RCC 7860 (cell line): ENCODE results near the gene ASXL3.

ENCODE experiments used
- DNase-seq: peaks from one replicate; pipeline ENCODE4 v3.0.0-alpha.2; 2015; ENCODE audit warnings: low spot score
- FAIRE-seq: peaks from 2 replicates; lab custom pipeline; 2012; peaks lifted over from hg19 to GRCh38; lab: Jason Lieb, UNC

Gene ASXL3

DNA sequence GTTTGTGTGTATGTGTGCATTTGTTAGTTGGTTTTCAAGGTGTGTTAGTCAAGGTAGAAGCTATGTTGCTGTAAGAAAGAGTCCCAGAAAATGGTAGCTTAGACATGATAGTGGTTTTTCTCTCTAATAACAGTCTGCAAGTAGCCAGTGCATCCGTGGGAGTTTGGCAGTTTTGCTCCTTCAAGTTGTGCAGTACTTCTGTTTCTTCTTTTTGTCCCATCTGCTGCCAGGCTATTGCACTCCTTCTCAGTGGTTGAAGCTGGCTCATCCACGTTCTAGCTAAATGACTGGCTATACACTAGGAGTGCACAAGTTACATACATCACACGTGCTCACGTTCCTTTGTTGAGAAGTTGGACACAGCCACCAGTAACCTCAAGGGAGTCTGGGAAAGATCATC, 134.7 kb downstream of the ASXL3 start:
- DNase-seq = no peak
- FAIRE-seq = no peak

DNA sequence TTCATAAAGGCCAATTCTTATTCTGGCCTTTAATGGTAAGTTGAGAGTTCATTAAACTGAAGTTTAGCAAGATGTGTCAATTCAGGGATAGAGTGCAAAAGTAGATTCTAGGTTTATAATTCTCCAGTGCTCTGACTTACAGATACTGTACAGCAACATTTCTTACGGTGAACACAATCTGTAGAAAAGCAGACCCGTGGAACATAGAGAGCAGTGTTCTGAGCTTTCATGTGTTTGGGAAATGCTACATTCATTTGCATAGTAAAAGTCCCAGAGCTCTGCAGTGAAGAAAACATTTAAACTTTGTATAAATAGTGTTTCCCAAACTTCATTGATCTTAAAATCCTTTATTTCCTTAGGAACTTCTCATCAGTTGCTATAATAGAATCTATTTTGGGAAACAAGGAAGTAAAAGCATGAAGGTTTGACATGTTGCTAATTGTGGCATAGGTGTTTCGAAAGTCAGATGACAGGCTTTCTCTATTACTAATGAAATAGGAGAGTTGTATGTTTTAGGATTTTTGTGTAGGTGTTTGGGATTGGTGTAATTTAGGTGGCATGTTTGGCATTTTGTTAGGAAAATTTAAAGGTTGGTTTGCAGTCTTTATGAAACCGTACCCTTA, 138.2 kb downstream of the ASXL3 start:
- DNase-seq (no peak), FAIRE-seq (no peak)

DNA sequence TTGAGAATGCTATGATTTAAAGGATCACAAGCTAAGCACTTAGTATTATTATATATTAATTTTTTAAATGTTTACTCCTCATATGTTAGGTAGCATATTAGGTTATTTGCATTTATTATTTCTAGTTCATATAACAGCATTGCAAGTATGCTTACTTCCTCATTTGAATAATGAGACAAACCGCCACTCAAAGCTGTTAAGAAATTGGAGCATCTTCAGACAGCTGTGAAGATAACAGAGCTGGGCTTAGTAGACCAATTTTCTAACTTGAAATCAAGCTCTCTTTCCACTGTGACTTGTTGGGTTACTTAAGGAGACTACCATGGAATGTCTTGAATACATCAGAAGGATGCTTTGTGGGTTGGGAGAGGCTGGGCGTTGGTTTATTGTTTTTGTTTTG, 139.3 kb downstream of the ASXL3 start:
- FAIRE-seq = no peak
- no peak for DNase-seq

DNA sequence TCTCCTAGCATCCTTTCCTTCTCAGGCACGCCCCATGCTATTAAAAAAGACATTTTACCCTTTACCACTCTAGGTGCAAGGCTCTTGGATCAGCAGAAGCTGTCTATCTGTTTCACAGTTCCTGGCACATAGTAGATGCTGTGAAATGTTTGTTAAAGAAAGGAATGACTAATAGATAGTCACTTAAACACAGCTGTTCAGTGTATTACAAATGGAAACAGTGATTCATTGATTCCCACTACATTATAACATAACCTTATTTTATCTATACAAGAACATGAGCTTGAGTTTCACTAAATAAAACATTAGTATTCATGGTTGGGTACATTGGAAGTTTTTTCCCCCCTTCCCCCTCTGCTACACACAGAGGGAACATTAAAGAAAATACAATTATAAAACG, 142.1 kb downstream of the ASXL3 start:
- no peak for FAIRE-seq
- no peak for DNase-seq

DNA sequence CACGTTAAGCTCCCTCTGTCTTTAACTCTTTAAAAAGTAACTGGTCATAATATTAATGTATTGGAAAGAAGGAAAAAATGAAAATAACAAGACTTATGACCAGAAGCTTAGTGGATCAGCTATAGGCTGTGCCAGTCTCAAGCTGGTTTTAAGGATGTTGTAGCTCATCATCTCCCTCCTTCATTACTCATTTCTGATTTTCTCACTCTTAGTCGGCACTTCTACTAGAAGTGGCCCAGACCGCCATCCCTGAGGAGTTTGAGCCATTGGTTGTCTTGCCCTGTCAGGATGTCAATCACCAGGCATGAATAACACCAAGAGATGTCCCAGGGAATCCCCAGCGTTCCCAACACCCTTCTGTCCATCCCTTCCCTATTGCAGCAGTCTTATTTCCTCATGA, 151.5 kb downstream of the ASXL3 start:
- DNase-seq (no peak), FAIRE-seq (no peak)

DNA sequence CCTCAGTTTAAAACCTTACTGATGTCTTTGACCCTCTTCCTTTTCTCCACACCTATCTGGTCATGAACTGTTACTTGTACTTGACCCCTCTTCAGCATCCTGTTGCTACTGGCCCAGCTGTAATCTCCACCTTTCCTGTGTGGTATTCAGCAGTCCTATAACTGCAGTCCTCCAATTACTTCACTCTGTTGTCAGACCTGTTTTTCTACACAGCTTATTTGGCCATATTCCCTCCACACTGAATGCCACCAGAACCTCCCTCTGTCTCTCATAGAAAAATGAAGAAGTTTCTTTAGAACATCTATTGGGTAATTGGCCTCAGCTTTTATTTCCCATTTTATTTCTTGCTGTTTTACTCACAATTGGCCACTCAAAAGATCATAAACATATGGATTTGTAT, 155.4 kb downstream of the ASXL3 start:
- FAIRE-seq (no peak), DNase-seq (no peak)

DNA sequence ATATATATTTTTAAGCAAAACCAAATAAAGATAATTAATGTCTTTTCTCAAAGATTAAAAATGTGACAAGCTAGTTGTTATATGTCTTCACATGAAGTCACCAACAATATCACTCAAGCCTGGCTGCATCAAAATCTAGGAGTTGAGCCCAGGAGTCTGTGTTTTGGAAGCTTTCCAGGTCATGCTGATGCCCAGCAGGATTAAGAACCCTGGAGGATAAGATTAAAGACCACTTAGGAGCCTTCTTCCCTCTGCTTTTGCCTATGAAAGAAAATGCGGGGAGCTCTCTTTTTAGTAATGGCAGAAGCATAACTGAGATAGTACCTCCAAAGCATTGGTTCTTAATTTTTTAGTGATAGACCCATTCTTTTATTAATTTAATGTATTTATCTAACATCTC, 157.4 kb downstream of the ASXL3 start:
- FAIRE-seq = no peak
- DNase-seq = no peak

DNA sequence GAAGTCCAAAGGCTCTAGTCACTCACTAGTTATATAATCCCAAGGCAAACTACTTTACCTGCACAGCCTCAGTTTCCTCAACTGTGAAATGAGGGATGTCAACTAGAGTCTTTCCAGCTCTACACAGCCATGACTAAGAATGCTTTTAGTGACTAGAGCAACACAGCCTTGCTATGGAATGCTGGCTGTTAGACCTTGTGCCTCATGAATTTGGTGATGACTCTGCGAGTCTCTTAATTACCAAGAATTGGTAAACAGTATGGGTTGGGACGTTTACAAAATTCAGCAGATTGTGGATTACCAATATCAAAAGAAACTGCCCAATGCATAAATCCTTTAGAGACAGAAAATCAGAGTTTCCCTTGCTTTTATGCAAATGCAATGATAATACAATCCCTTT, 163.7 kb downstream of the ASXL3 start:
- DNase-seq (no peak), FAIRE-seq (no peak)

DNA sequence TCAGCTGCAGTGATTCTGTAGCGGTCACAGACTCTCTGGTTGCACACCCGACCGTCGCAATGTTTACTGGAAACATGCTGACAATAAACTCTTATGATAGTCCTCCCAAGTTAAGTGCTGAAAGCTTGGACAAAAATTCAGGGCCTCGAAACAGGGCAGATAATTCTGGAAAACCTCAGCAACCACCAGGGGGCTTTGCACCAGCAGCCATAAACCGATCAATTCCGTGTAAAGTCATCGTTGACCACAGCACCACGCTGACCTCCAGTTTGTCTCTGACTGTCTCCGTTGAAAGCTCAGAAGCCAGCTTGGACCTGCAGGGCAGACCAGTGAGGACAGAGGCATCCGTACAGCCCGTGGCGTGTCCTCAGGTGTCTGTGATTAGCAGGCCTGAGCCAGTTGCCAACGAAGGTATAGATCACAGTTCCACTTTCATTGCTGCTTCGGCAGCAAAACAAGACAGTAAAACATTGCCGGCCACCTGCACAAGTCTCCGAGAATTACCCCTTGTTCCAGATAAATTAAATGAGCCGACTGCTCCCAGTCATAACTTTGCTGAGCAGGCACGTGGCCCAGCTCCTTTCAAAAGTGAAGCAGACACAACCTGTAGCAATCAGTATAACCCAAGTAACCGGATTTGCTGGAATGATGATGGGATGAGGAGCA, 166.1 kb downstream of the ASXL3 start:
- DNase-seq (no peak), FAIRE-seq (no peak)

DNA sequence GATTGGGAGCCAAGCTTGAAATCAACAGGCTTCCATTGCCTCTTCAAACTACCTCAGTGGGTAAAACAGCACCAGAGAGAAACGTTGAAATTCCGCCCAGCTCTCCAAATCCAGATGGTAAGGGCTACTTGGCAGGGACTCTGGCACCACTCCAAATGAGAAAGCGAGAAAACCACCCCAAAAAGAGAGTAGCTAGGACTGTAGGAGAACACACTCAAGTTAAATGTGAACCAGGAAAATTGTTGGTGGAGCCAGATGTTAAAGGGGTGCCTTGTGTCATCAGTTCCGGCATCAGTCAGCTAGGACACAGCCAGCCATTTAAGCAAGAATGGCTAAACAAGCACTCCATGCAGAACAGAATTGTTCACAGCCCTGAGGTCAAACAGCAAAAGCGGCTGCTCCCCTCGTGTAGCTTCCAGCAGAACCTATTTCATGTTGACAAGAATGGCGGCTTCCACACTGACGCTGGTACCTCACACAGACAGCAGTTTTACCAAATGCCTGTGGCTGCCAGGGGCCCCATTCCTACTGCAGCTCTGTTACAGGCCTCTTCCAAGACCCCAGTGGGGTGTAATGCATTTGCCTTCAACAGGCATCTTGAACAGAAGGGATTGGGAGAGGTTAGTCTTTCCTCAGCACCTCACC, 167.3 kb downstream of the ASXL3 start:
- DNase-seq (no peak), FAIRE-seq (no peak)

DNA sequence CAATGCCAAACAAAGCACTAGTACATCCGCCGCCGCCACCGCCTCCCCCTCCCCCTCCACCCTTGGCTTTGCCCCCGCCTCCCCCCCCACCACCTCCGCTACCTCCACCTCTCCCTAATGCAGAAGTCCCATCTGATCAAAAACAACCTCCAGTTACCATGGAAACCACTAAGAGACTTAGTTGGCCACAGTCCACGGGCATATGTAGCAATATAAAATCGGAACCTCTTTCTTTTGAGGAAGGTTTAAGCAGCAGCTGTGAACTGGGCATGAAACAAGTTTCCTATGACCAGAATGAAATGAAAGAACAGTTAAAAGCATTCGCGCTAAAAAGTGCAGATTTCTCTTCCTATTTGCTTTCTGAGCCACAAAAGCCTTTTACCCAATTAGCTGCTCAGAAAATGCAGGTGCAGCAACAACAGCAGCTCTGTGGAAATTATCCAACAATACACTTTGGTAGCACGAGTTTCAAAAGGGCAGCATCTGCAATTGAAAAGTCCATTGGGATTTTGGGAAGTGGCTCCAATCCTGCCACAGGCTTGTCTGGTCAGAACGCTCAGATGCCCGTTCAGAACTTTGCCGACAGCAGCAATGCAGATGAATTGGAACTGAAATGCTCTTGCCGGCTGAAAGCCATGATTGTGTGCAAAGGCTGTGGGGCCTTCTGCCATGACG, 168.0 kb downstream of the ASXL3 start:
- DNase-seq (no peak), FAIRE-seq (no peak)

DNA sequence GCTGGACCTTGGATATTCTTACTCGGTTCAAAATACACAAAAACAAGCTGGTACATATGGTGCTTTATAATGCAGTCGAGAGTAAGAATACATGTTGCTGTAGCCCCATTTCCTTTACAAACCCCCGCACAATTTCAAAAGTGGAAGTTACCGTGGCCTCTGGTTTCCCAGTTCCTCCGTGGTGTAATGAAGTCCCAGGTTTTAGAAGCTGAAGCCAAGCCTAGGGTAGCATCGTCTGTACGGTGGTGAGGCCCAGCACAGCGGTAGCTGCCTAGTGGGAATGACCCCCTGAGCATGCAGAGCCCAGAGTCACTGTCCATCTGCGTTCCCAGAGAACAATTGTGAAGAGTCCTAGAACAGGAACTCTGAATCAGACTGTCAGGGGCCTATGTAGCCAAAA, 171.8 kb downstream of the ASXL3 start:
- FAIRE-seq (no peak), DNase-seq (no peak)

DNA sequence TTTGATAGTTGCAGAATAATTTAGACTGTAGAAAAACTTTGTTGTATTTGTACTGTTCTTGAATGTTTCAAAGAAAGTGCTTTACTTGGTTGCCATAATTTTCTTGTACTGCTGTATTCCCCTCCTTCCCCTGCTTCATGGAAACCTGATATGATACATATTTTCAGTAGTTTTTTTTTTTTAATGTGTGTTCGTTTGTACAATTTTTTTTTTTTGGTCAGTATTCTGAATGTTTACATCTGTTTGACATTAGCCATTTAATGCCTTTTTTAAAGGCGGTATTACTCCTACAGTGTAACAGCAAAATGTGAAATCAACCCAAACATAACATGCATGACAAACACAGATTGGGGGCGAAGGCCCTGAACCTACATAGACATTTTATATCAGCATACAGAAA, 172.3 kb downstream of the ASXL3 start:
- FAIRE-seq (no peak), DNase-seq (no peak)

DNA sequence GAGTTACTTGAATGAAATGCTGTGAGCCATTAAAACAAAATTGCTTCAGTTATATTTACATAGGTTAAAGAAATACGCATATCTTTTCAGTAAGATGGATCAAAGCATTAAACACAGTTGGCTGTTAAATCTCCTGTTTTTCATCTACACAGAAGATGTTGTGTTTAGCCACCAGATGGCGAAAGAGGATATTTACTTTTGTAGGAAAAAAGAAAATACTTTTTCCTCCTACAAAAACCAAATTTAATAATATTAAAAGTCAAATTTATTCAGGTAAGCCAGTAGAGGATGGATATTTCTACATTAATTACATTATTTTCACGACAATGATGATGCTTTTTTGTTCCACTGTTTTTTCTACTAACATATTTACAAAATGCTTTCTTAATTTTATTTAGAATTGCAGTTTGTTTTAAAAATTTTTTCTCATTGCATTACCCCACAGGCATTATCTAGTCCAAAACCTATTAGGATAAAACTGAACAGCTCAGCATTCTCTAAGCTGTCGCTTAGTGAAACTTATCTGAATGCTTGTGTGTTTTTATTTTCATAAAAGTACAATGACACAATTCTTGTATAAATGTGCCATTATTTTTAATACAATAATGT, 173.7 kb downstream of the ASXL3 start:
- DNase-seq (no peak), FAIRE-seq (no peak)

DNA sequence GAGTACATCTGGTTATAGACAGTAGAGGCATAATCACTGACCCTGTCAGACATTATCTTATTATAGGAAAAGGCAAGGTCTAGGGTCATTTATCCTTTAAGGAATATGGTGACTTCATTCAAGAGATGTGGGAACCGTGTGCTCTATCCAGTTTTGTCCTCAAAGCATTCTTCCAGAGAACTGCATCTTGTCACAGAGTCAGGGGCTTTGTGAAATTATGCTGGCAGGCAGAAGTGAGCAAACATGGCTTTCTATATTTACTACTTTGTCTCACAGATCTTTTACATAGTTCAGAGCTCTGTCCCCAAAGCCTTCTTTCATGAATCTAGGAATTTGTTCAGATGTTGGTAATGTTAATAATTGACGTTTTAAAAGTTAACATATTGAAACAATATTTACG, 177.4 kb downstream of the ASXL3 start:
- DNase-seq (no peak), FAIRE-seq (no peak)

DNA sequence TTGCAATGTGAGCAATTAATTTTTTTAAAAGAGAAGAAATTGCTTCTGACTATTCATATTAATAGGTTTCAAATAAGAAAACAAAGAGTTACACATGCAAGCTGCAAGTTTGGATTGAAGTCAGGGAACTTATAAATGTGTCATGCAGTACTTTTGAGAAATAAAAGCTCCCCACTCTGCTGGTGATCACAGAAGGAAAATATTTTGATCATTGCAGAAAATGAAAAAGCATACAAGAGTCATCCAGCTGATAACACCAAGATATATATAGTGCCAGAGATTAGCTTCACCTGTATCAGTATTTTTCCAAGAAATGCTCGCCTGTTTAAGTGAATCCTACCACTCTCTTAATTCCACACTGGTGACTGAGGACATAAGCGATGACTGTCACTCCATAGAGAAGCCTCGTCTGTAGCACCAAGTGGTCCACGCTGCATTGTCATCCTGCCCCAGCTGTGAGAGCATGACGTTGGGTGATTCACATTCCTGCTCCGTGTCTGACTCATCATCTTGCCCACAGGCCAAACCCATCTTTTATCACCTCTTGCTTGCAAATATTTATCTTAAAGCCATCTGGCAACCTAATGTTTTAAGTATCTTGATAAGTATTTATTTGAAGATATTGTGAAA, 178.0 kb downstream of the ASXL3 start:
- FAIRE-seq = peak; percentile 26
- peak; percentile 62 for DNase-seq

DNA sequence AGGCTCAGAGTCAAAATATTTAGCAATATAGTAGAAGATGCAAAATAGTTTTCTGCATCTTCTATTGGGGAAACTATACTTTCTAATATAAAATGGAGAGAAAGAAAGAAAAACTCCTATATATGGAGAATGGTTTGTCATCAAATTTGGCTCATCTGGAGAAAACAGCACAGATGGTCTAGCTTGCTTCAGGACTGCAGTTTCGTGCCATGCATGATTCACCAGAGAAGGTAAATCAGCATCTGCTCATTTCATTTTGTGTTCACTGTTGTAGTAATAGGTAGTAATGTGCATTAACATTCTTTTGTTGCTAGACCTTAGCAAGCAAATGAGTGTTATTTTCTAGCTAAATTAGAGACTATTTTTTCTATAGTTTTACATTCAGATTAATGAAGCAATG, 179.0 kb downstream of the ASXL3 start:
- DNase-seq (no peak), FAIRE-seq (no peak)

DNA sequence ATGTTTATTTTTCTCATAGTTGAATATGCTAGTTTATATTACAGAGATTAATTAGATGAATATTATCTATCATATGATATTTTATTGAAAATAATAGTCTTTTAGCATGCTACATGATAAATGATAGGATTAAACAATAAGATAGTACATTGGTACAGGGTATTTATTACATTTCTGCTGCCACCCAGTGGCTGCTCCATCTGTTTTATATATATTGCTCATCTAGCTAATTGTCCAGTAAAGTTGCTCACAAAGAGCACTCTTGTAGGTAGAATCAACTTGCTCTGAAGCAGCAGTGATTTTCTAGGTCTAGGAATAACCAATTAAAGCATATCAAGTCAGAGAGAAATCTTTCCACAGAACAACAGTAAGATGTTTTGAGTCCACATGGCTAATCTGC, 183.3 kb downstream of the ASXL3 start:
- FAIRE-seq = no peak
- DNase-seq = no peak

DNA sequence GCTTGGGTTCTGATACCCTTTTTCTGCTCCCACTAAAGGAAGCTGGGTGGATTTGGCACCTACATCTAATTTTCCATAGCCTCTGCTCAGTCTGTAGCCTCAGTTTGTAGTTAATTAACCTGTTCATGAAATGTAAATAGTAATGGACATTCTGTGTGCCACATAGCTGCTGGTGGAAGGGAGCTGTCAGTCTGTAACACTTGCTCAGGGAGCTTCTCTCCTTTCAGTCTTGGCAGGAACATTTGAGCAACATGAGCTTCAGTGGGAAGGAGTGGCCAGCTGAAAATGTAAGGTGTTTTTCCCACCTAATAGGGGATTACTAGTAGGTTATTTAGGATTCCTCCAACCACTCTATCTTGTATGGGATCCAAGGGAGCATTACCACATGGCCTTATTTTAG, 203.4 kb downstream of the ASXL3 start:
- FAIRE-seq (no peak), DNase-seq (no peak)
